ENCODE measurements around the gene CKMT1B. TPM values are rescaled to one million over a fixed set of nuclear protein-coding genes. Genes with fewer than 3 reads are reported as not detected.

Gene CKMT1B
- total RNA-seq, 1 experiment from 2014 or later, result 31.0 TPM

GRCh38 chr15:43550527-43551363 lies 43.1 kb upstream of the CKMT1B start:
- H2AFZ ChIP-seq (ENCODE audit: low read length), result no peak overlapping the region
- H4K5ac ChIP-seq (ENCODE audit: insufficient read length, low read depth, low read length), result no peak overlapping the region
- H4K91ac ChIP-seq (ENCODE audit: insufficient read length, low read depth, low read length), result no peak overlapping the region
- no CpG with 5 or more reads among the region's 10 CpGs for WGBS (ENCODE audit: extremely low coverage, insufficient read length, low lambda C conversion rate)
- no peaks in the 10 kb centered on the region for H3K27me3 ChIP-seq (ENCODE audit: insufficient read depth, low read length)
- H3K27ac ChIP-seq (ENCODE audit: insufficient read length, low read depth, low read length), result no peak overlapping the region
- no peaks in the 10 kb centered on the region for H4K20me1 ChIP-seq (ENCODE audit: control insufficient read depth, insufficient read depth, insufficient read length)
- H3K9ac ChIP-seq (ENCODE audit: extremely low read depth, insufficient read length, low read length), result no peak overlapping the region
- H3K23me2 ChIP-seq (ENCODE audit: insufficient read length, low read depth, low read length, poor library complexity, severe bottlenecking), result no peaks in the 10 kb centered on the region
- no peak overlapping the region for H2BK120ac ChIP-seq (ENCODE audit: low read depth, low read length, poor library complexity, severe bottlenecking)
- Mint-ChIP-seq H3K4me3 (no peak overlapping the region), H3K27me3 (ENCODE audit: low read depth) (no peaks in the 10 kb centered on the region), H3K9me3 (peaks cover 0 to 8% of the 10 kb centered on the region in 2 experiments; a peak in 3 of 5 replicates), H3K4me1 (no peaks in the 10 kb centered on the region), H3K27ac (no peak overlapping the region), H3K36me3 (ENCODE audit: insufficient read depth in 1 of 3, low read depth in 3 of 3) (peaks cover 5 to 12% (median 7%) of the 10 kb centered on the region in 3 experiments; a peak in 6 of 7 replicates)
- H2BK12ac ChIP-seq (ENCODE audit: insufficient read length, low read depth, low read length), result no peak overlapping the region
- no peak overlapping the region for H2BK15ac ChIP-seq (ENCODE audit: low read depth, low read length)
- H3T11ph ChIP-seq (ENCODE audit: low read length), result no peak overlapping the region
- no peak overlapping the region for H3K4me2 ChIP-seq (ENCODE audit: insufficient read depth, insufficient read length, low read length)
- H3K56ac ChIP-seq (ENCODE audit: insufficient read length, low read depth, low read length), result no peak overlapping the region
- H2AK5ac ChIP-seq (ENCODE audit: insufficient read length, low read length), result no peak overlapping the region
- no peaks in the 10 kb centered on the region for H3K79me2 ChIP-seq (ENCODE audit: insufficient read depth, low read length)
- H3K23ac ChIP-seq (ENCODE audit: insufficient read length, low read depth, low read length), result no peak overlapping the region
- H3K9me3 ChIP-seq (ENCODE audit: control insufficient read depth, low read depth, low read length), result no peaks in the 10 kb centered on the region
- no peak overlapping the region for H2BK5ac ChIP-seq (ENCODE audit: insufficient read length, low read length)
- H3K14ac ChIP-seq (ENCODE audit: insufficient read depth, low read length), result no peak overlapping the region
- no peak for TF ChIP-seq CTCF (conservative IDR thresholded peaks at IDR 0.05)
- H3K18ac ChIP-seq (ENCODE audit: insufficient read length, low read depth, low read length), result no peak overlapping the region
- H4K8ac ChIP-seq (replicated peaks; ENCODE audit: insufficient read length, low read depth, low read length), result no peak overlapping the region
- no peak for DNase-seq
- no peaks in the 10 kb centered on the region for H3K4me1 ChIP-seq (ENCODE audit: insufficient read depth, low read length)
- H2BK20ac ChIP-seq (ENCODE audit: low read depth, low read length, poor library complexity, severe bottlenecking), result no peak overlapping the region
- H3K79me1 ChIP-seq (ENCODE audit: insufficient read depth, low read depth, low read length, poor library complexity, severe bottlenecking), result no peaks in the 10 kb centered on the region
- no peak overlapping the region for H3K4ac ChIP-seq (ENCODE audit: low read depth, low read length)
